GM19324 (cell line): ENCODE measurements around the gene TSPAN9.

Source experiments
- ATAC-seq: cut with Tn5 transposase; IDR thresholded peaks from one replicate; pipeline ENCODE4 v1.9.1; 2021; ENCODE audit warnings: mild to moderate bottlenecking, moderate library complexity; ENCODE audit not compliant: unreplicated experiment, low FRiP score

TSPAN9 gene

GRCh38 chr12:3200814-3201233, 123.6 kb downstream of the TSPAN9 start:
- no peak for ATAC-seq

GRCh38 chr12:3201339-3202051, 124.3 kb downstream of the TSPAN9 start:
- ATAC-seq: no peak

GRCh38 chr12:3202096-3202495, 124.9 kb downstream of the TSPAN9 start:
- no peak for ATAC-seq

- ATAC-seq: no peak
Measured at GRCh38 chr12:3202734-3203446, 125.7 kb downstream of the TSPAN9 start.

GRCh38 chr12:3203713-3204112, 126.5 kb downstream of the TSPAN9 start:
- ATAC-seq: no peak

GRCh38 chr12:3204143-3204542, 127.0 kb downstream of the TSPAN9 start:
- ATAC-seq: no peak

- ATAC-seq: no peak
Measured at GRCh38 chr12:3204730-3205531, 127.8 kb downstream of the TSPAN9 start.

GRCh38 chr12:3205742-3206519, 128.8 kb downstream of the TSPAN9 start:
- ATAC-seq: no peak

- no peak for ATAC-seq
Measured at GRCh38 chr12:3206536-3207072, 129.4 kb downstream of the TSPAN9 start.

- ATAC-seq: no peak
Measured at GRCh38 chr12:3207175-3207574, 130.0 kb downstream of the TSPAN9 start.

GRCh38 chr12:3207858-3208257, 130.7 kb downstream of the TSPAN9 start:
- no peak for ATAC-seq

GRCh38 chr12:3213188-3213587, 136.0 kb downstream of the TSPAN9 start:
- no peak for ATAC-seq

- ATAC-seq: no peak
Measured at GRCh38 chr12:3213768-3214167, 136.6 kb downstream of the TSPAN9 start.

GRCh38 chr12:3214526-3215365, 137.6 kb downstream of the TSPAN9 start:
- no peak for ATAC-seq

GRCh38 chr12:3215410-3215975, 138.3 kb downstream of the TSPAN9 start:
- ATAC-seq: no peak

GRCh38 chr12:3216097-3216496, 138.9 kb downstream of the TSPAN9 start:
- no peak for ATAC-seq

- ATAC-seq: no peak
Measured at GRCh38 chr12:3216726-3217682, 139.8 kb downstream of the TSPAN9 start.

- ATAC-seq: no peak
Measured at GRCh38 chr12:3217683-3218079, 140.5 kb downstream of the TSPAN9 start.
